ENCODE data around the gene REXO1. TPM values are rescaled to one million over a fixed set of nuclear protein-coding genes. Genes with fewer than 3 reads are reported as not detected.
A peak's percentile ranks its signal among the peaks of the same experiment; 100 is the strongest.

The REXO1 gene
- total RNA-seq, 1 donor from 2014 or later = 39.3 TPM

- no peak for DNase-seq (ENCODE audit: low spot score)
These were observed 58.1 kb downstream of the REXO1 start for GRCh38 chr19:1790054-1790792.

DNA sequence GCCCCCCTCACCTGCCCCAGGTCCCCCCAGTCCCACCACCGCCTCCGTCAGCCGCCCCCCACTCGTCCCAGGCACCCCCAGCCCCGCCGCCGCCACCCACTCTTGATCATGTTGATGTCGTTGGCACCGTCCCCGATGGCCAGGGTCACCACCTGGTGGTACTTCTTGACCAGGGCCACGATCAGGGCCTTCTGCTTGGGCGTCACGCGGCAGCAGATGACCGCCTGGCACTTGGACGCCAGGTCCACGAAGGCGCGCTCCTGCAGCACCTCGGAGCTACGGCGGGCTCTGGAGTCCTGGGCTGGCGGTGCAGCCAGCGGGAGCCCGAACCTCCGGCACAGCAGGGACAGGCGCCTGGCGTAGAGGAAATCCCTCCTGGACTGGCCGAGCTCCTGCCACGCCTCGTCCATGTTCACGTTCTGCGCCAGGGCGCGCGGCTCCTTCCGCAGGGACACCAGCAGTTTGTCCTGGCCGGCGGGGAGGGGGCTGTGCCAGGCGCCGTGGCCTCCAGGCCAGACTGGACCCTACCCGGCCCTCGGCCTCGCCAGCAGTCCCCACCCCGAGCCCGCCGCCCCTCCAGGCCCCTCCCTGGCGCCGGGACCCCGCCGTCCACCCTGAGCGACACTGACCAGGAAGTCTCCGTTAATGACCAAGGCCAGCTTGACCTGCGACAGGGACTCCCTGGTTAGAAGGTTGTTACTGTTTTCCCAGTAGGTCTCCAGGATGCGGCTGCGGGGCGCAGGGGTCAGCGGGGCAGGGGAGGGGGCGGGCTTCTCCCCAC, 58.8 kb downstream of the REXO1 start:
- DNase-seq (ENCODE audit: low spot score) = no peak

DNA sequence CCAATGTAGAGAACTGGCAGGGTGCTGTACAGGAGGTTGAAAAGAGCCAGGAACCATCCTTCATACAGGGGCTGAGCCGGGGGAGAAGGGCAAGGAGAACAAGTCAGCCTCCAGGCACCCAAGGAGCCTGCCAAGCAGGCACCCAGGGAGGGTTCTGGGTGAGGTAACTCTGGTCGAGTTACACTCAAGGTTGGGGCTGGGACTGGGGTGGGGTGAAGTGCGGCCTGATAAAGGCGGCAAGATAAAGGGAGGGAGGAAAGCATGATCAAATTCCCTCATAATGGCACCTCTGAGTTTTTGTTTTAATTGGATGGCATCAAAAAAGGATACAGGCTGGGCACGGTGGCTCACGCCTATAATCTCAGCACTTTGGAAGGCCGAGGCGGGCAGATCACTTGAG, 61.2 kb downstream of the REXO1 start:
- no peak for DNase-seq (ENCODE audit: low spot score)

DNA sequence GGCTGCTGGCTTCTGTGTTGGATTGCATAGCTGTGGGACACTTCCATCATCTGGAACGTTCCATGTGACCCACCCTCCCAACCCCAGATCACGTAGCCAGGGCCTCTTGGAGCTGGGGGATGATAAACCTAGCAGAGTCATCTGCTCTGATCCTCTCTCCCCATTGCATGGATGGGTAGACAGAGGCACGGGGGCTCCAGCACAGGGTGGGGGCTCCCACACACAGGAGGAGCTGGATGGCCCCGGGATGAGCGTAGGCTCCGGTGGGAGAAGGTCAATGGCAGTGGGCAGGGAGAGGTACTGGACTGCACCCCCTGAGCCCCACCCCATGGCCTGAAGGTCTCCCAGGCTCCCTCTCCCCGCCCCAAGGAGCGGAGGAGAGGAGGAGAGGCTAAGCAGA, 61.6 kb downstream of the REXO1 start:
- DNase-seq (ENCODE audit: low spot score) = no peak

GRCh38 chr19:1785310-1785709, 63.0 kb downstream of the REXO1 start:
- DNase-seq (ENCODE audit: low spot score) = no peak

DNA sequence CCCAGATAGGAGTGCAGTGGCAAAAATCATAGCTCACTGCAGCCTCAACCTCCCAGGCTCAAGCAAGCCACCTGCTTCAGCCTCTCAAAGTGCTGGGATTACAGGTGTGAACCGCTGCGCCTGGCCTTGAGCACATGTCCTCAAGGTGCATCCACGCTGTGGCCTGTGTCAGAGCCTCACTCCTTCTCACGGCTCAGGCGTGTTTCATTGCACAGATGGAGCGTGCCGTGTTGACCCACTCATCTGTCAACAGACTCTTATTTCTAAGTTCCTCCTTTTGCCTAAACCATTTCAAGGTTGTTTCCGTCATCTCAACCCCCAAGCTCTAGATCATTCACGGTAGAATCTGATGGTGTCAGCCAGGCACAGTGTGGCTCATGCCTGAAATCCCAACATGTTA, 64.4 kb downstream of the REXO1 start:
- no peak for DNase-seq (ENCODE audit: low spot score)

DNA sequence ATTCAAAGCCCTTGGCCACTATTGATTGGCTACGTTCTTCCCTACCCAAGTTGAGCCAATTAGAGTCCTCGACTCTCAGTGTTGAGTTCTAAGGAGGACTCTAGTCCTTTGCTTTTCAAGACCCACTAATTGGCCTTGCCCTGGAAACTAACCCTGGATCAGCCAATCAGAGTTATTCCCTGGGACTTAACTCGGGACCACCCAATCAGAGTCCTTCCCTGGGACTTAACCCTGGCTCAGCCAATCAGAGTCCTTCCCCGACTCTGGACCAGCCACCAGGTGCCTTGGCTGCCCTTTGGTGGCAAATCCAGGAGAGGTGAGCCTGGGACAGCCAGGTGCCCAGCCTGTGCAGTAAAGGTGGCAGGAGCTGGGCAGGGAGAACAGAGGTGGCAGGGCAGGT, 64.9 kb downstream of the REXO1 start:
- no peak for DNase-seq (ENCODE audit: low spot score)

DNA sequence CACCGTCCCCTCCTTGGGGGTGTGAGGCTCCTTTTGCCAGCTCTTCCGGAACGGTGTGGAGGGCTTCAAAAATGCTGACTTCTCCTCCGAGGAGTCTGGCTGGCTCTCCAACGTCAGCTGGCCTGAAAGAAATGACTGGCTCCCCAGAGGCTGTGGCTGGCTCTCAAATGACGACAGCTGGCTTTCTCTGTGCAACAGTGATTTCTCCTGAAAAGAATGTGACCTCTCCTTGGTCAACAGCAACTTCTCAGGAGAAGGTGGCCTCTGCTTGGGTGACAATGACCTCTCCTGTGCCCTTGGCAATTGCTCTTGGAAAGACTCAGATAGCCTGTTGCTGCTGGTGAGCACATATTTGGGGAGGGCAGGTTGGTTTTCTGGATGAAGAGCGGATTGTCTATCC, 65.8 kb downstream of the REXO1 start:
- DNase-seq (ENCODE audit: low spot score) = no peak

- DNase-seq (ENCODE audit: low spot score) = no peak
These were observed 67.9 kb downstream of the REXO1 start for GRCh38 chr19:1780272-1780958.

- no peak for DNase-seq (ENCODE audit: low spot score)
These were observed 68.7 kb downstream of the REXO1 start for GRCh38 chr19:1779574-1779973.

DNA sequence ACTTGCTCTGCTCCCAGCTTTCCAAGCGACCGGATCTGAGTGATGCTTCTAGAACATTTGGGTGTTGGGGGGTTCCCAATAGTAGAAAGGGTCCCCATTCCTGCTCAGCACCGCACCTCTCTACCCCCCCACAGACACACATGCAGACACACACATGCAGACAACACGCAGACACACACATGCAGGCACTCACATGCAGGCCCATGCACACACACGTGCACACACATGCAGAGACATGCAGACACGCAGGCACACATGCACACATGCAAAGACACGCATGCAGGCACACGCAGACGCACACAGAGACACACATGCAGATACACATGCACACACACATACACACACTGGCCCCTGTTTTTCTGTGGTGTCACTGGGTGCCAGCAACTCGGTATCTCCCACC, 71.1 kb downstream of the REXO1 start:
- no peak for DNase-seq (ENCODE audit: low spot score)

DNA sequence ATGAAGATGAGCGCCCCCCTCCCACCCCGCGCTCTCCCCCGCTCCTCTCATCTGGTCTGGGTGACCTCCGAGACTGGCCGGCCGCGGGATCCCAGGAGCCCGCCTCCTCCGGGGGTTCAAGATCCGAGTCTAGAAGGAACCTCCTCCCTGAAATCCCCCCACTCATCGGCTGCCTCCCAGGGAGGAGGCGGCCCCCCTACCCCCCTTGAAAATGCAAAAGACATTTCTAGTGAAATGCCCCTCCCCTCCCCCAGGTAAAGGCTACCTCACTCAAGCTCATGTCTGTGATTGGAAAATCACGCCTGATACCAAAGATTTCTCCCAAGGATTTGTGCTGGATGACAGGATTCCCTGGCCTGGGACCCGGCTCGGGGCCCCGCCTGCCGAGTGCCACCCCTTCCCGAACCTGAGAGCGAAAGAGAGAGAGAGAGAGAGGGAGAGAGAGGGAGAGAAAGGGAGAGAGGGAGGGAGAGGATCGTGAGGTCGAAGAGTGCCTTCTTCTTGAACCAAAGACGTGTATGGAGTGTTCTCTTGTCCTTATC, 71.6 kb downstream of the REXO1 start:
- DNase-seq (ENCODE audit: low spot score) = no peak

GRCh38 chr19:1775951-1776605, 72.2 kb downstream of the REXO1 start:
- DNase-seq (ENCODE audit: low spot score) = no peak

DNA sequence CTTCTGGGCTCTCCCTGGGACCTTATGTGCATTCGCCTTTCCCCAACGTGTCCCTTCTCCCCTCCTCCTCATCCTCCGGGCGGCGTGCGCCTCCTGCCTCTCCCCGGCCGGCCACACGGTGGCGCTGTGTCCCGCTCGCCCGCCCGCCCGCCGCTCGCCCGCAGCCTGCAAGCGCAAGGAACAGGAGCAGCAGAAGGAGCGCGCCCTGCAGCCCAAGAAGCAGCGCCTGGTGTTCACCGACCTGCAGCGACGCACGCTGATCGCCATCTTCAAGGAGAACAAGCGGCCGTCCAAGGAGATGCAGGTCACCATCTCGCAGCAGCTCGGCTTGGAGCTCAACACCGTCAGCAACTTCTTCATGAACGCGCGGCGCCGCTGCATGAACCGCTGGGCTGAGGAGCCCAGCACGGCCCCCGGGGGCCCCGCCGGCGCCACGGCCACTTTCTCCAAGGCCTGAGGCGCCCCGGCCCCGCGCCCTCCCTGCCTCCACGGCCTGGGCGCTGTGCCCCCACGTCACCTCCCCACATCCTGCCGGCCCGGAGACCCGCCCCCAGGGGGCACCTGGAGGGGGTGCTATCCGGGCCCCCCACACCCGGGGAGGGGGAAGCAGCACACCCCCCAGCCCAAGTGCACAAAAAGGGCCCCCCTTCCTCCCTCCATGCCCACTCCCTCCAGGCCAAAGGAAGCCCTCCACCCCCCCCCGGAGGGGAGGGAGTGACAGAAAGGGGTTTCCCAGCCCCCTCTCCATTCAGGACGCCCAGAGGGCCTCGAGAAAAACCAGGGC, 73.1 kb downstream of the REXO1 start:
- no peak for DNase-seq (ENCODE audit: low spot score)

GRCh38 chr19:1773184-1773583, 75.1 kb downstream of the REXO1 start:
- DNase-seq (ENCODE audit: low spot score) = peak; percentile 64

DNA sequence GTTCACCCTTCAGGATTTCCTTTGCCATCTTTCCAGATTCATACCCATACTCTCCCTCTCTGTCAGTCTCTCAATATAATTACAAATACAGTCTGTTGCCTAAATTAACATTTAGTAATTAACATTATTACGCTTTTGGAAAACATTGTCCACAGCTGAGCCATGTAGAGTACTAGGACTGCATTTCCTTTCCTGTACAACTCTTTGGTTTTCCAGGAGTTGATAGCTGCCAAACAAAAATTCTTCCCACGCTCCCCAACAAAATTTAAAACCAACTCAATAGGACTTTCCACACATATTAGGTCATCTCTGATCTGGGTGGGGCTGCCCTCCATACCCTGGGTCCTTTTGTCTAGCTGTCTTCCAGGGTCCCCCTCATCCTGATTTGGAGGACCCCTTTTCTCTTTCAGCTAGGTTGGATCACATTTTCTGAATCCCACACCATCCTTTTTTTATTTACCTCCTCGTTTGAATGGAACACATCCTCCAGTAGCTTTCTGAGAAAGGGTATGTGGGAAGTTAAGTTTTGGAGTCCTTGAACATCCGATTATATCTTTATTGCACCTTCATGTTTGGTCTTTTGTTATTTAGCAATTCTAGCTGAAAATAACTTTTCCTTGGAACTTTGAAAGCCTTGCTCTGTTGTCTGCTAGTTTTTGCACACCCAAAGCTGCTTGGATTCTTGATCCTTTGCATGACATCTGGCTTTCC, 77.3 kb downstream of the REXO1 start:
- DNase-seq (ENCODE audit: low spot score) = no peak

GRCh38 chr19:1769645-1769985, 78.7 kb downstream of the REXO1 start:
- no peak for DNase-seq (ENCODE audit: low spot score)

- no peak for DNase-seq (ENCODE audit: low spot score)
These were observed 79.2 kb downstream of the REXO1 start for GRCh38 chr19:1768918-1769644.

DNA sequence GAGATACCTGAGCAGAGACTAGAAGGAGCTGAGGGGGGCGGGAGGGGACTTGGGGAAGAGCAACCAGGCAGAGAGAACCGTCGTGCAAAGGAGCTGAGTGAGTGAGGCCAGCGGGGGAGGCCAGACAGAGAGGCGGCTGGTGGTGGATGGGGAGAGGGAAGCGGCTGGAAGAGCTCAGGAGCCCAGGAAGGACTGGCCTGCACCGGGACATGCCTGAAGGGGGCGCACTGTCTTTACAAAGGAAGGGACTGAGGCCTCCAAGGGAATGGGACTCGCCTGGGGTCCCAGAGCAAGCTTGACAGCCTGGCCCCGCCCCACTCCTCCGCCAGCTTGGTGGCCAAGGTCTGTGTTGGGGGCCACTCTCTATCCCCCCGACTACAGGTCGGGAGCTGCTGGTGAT, 80.0 kb downstream of the REXO1 start:
- no peak for DNase-seq (ENCODE audit: low spot score)

- no peak for DNase-seq (ENCODE audit: low spot score)
These were observed 80.8 kb downstream of the REXO1 start for GRCh38 chr19:1767464-1767933.

Data from ureter (tissue), 1 donor.